PC-3 (cell line): ENCODE data around the gene DSG2. TPM values are rescaled to one million over a fixed set of nuclear protein-coding genes. Genes with fewer than 3 reads are reported as not detected.

Source experiments
- ATAC-seq: fragments of 200-7000 bp; cut with Tn5 transposase; 2 replicates; pipeline ENCODE4 v1.9.1; 2020; ENCODE audit warnings: mild to moderate bottlenecking, moderate library complexity
- BruUV-seq: library from RNA; stranded (reverse); fragments of 400-500 nt; replicated peaks from 2 replicates; lab custom pipeline; 2021; lab: Mats Ljungman, UMichigan
- CTCF ChIA-PET: fragments of 300-600 bp; sonication (Branson Sonifier 250); formaldehyde crosslinking; loops from one replicate; lab custom pipeline; 2022; ENCODE audit warnings: antibody characterized with exemption; lab: Charles Lee
- POLR2A ChIA-PET: fragments of 300-600 bp; sonication (Branson Sonifier 250); formaldehyde crosslinking; loops from one replicate; lab custom pipeline; 2022; ENCODE audit warnings: antibody characterized with exemption; ENCODE audit not compliant: unreplicated experiment; lab: Charles Lee
- DNase-seq: peaks from one replicate; pipeline ENCODE4 v3.0.0-alpha.2; 2015
- H2AFZ ChIP-seq: fragments of 300-600 bp; sonication (generic); 2 replicates; pipeline ENCODE4 v1.6.0; 2016; ENCODE audit warnings: antibody characterized with exemption, low read length
- H3F3A ChIP-seq: fragments of 300-600 bp; sonication (generic); one replicate; pipeline ENCODE4 v1.6.0; 2017; ENCODE audit warnings: antibody characterized with exemption, low read length, control low read depth, mild to moderate bottlenecking; ENCODE audit not compliant: unreplicated experiment
- H3K27ac ChIP-seq: fragments of 300-600 bp; sonication (generic); 2 replicates; pipeline ENCODE4 v1.5.1; 2016; ENCODE audit warnings: mild to moderate bottlenecking, low read length
- H3K27me3 ChIP-seq: fragments of 300-600 bp; sonication (generic); 2 replicates; pipeline ENCODE4 v1.6.1; 2016; ENCODE audit warnings: low read length, mixed read lengths
- H3K36me3 ChIP-seq: fragments of 300-600 bp; sonication (generic); 2 replicates; pipeline ENCODE4 v1.6.1; 2016; ENCODE audit warnings: low read depth, mixed run types, low read length, mixed read lengths
- H3K4me1 ChIP-seq: fragments of 300-600 bp; sonication (generic); 2 replicates; pipeline ENCODE4 v1.5.1; 2016; ENCODE audit warnings: low read length; ENCODE audit not compliant: insufficient read depth
- H3K4me2 ChIP-seq: fragments of 300-600 bp; sonication (generic); 2 replicates; pipeline ENCODE4 v1.6.0; 2016; ENCODE audit warnings: low read length
- H3K4me3 ChIP-seq: fragments of 300-600 bp; sonication (generic); 2 replicates; pipeline ENCODE4 v1.5.1; 2016; ENCODE audit warnings: mild to moderate bottlenecking, low read length, mixed read lengths
- H3K79me2 ChIP-seq: fragments of 300-600 bp; sonication (generic); 2 replicates; pipeline ENCODE4 v1.6.1; 2017; ENCODE audit warnings: low read length, mixed read lengths
- H3K9ac ChIP-seq: fragments of 300-600 bp; sonication (generic); 2 replicates; pipeline ENCODE4 v1.6.0; 2016; ENCODE audit warnings: mild to moderate bottlenecking, low read length
- H3K9me2 ChIP-seq: fragments of 300-600 bp; sonication (generic); replicated peaks from 2 replicates; pipeline ENCODE4 v1.6.1; 2016; ENCODE audit warnings: mixed run types, low read length, mixed read lengths
- H3K9me3 ChIP-seq: fragments of 300-600 bp; sonication (generic); 2 replicates; pipeline ENCODE4 v1.6.1; 2016; ENCODE audit warnings: low read length, mixed read lengths
- H4K20me1 ChIP-seq: fragments of 300-600 bp; sonication (generic); 2 replicates; pipeline ENCODE4 v1.6.1; 2016; ENCODE audit warnings: low read length, mixed read lengths
- CTCF ChIP-seq: fragments of 300-600 bp; sonication (generic); conservative IDR thresholded peaks from 2 replicates; pipeline ENCODE4 v1.5.1; 2017; ENCODE audit warnings: antibody characterized with exemption, low read depth, mild to moderate bottlenecking, low read length
- EZH2 ChIP-seq: fragments of 300-600 bp; sonication (generic); IDR thresholded peaks from one replicate; pipeline ENCODE4 v1.6.1; 2017; ENCODE audit warnings: antibody characterized with exemption, mild to moderate bottlenecking, low read length; ENCODE audit not compliant: unreplicated experiment
- EZH2phosphoT487 ChIP-seq: fragments of 300-600 bp; sonication (generic); IDR thresholded peaks from 2 replicates; pipeline ENCODE4 v1.6.1; 2018; ENCODE audit warnings: mild to moderate bottlenecking, antibody characterized with exemption, low read length, borderline replicate concordance
- intact Hi-C: fragments of 100-400 bp; cut with micrococcal nuclease; formaldehyde crosslinking; loops from 2 replicates; pipeline ENCODE4 v1.9.0; 2023
- total RNA-seq: library from RNA; depleted of rRNA; stranded (reverse); fragments of >200 nt; gene quantifications from 2 replicates; pipeline ENCODE4 v1.2.3, GENCODE V29; 2014

Gene DSG2
- total RNA-seq, 1 experiment from 2014 or later, result 17.2 TPM

- intact Hi-C loops, result no loop called here
- Histone ChIP-seq H2AFZ (no peak overlapping the region), H3K27me3 (no peaks in the 10 kb centered on the region), H3K27ac (no peak overlapping the region), H3K9me2 (no peaks in the 10 kb centered on the region), H3K36me3 (no peaks in the 10 kb centered on the region), H3K9ac (no peak overlapping the region), H3K79me2 (no peaks in the 10 kb centered on the region), H3K9me3 (no peaks in the 10 kb centered on the region), H3F3A (no peaks in the 10 kb centered on the region), H3K4me3 (no peak overlapping the region), H3K4me2 (no peak overlapping the region), H3K4me1 (no peaks in the 10 kb centered on the region; the same call in 1 of the 2 replicates), H4K20me1 (no peaks in the 10 kb centered on the region)
- no TSS peak for BruUV-seq
- CTCF ChIA-PET, result no interaction called here
- TF ChIP-seq EZH2 (no peak), CTCF (no peak), EZH2phosphoT487 (no peak)
- DNase-seq, result no peak
- POLR2A ChIA-PET, result no interaction called here
- ATAC-seq, result no peak
Measured at GRCh38 chr18:31577195-31577594, 79.2 kb downstream of the DSG2 start.

GRCh38 chr18:31578126-31578525 is 80.1 kb downstream of the DSG2 start:
- TF ChIP-seq EZH2, result no peak
- no peak for TF ChIP-seq CTCF
- no peak for TF ChIP-seq EZH2phosphoT487
- Histone ChIP-seq H3K27ac (no peak overlapping the region), H3K9me3 (no peaks in the 10 kb centered on the region), H3K36me3 (no peaks in the 10 kb centered on the region), H2AFZ (no peak overlapping the region), H3K4me1 (no peaks in the 10 kb centered on the region; the same call in 1 of the 2 replicates), H3K9me2 (no peaks in the 10 kb centered on the region), H3K79me2 (no peaks in the 10 kb centered on the region), H3K4me2 (no peak overlapping the region), H3F3A (no peaks in the 10 kb centered on the region), H3K4me3 (no peak overlapping the region), H4K20me1 (no peaks in the 10 kb centered on the region), H3K9ac (no peak overlapping the region), H3K27me3 (no peaks in the 10 kb centered on the region)
- intact Hi-C loops, result no loop called here
- BruUV-seq, result no TSS peak
- ATAC-seq (no peak), DNase-seq (no peak)
- POLR2A ChIA-PET, result no interaction called here
- CTCF ChIA-PET, result no interaction called here

- Histone ChIP-seq H3K9me2 (no peaks in the 10 kb centered on the region), H3K4me1 (no peaks in the 10 kb centered on the region; the same call in 1 of the 2 replicates), H3K9ac (no peak overlapping the region), H3K27ac (no peak overlapping the region), H3K36me3 (no peaks in the 10 kb centered on the region), H3F3A (no peaks in the 10 kb centered on the region), H3K4me3 (no peak overlapping the region), H3K79me2 (no peaks in the 10 kb centered on the region), H3K27me3 (no peaks in the 10 kb centered on the region), H4K20me1 (no peaks in the 10 kb centered on the region), H3K9me3 (no peaks in the 10 kb centered on the region), H2AFZ (no peak overlapping the region), H3K4me2 (no peak overlapping the region)
- no peak for DNase-seq
- POLR2A ChIA-PET, result no interaction called here
- ATAC-seq, result no peak
- intact Hi-C loops, result no loop called here
- CTCF ChIA-PET, result no interaction called here
- TF ChIP-seq CTCF (no peak), EZH2phosphoT487 (no peak), EZH2 (no peak)
- no TSS peak for BruUV-seq
Measured at GRCh38 chr18:31579375-31579774, 81.4 kb downstream of the DSG2 start.
